H1 (cell line): ENCODE measurements around the gene BATF3. TPM values are rescaled to one million over a fixed set of nuclear protein-coding genes. Genes with fewer than 3 reads are reported as not detected.

Source experiments
- CTCF ChIA-PET: fragments of 300-600 bp; sonication (Branson Sonifier 250); formaldehyde crosslinking; loops from one replicate; lab custom pipeline; 2021; ENCODE audit not compliant: partially characterized antibody; lab: Charles Lee
- POLR2A ChIA-PET: fragments of 300-600 bp; sonication (Branson Sonifier 250); formaldehyde crosslinking; loops from one replicate; lab custom pipeline; 2021; ENCODE audit warnings: inconsistent platforms; ENCODE audit not compliant: partially characterized antibody; lab: Charles Lee
- DNase-seq, 2 experiments: peaks; one replicate each; pipeline versions ENCODE4 v3.0.0 to v3.0.0-alpha.2; 2010 to 2022; ENCODE audit warnings: low spot score in 2 of 2, low read depth in 1 of 2, mixed read lengths in 1 of 2
- FAIRE-seq: peaks from 2 replicates; lab custom pipeline; 2011; peaks lifted over from hg19 to GRCh38; lab: Jason Lieb, UNC
- H2AFZ ChIP-seq: 2 replicates; pipeline ENCODE4 v1.8.1; 2012; ENCODE audit warnings: low read length, inconsistent platforms
- H2AK5ac ChIP-seq: 2 replicates; pipeline ENCODE4 v1.6.1; 2013; ENCODE audit warnings: low read depth, low read length
- H2BK120ac ChIP-seq: replicated peaks from 2 replicates; pipeline ENCODE3; 2013; ENCODE audit warnings: low read depth, low read length, inconsistent platforms
- H2BK12ac ChIP-seq: 2 replicates; pipeline ENCODE4 v1.6.1; 2013; ENCODE audit warnings: low read depth, low read length
- H2BK15ac ChIP-seq: 2 replicates; pipeline ENCODE4 v1.6.1; 2013; ENCODE audit warnings: low read length
- H2BK20ac ChIP-seq: 2 replicates; pipeline ENCODE4 v1.6.1; 2013; ENCODE audit warnings: low read length
- H2BK5ac ChIP-seq: 2 replicates; pipeline ENCODE4 v1.6.1; 2013; ENCODE audit warnings: low read depth, low read length
- H3K14ac ChIP-seq: 2 replicates; pipeline ENCODE4 v1.6.1; 2013; ENCODE audit warnings: inconsistent platforms; ENCODE audit not compliant: insufficient read length
- H3K18ac ChIP-seq: 2 replicates; pipeline ENCODE4 v1.6.1; 2013; ENCODE audit warnings: low read length; ENCODE audit errors: extremely low read depth
- H3K23ac ChIP-seq: 2 replicates; pipeline ENCODE4 v1.6.1; 2013; ENCODE audit warnings: inconsistent platforms; ENCODE audit not compliant: insufficient read length
- H3K23me2 ChIP-seq: 2 replicates; pipeline ENCODE4 v1.6.1; 2013; ENCODE audit warnings: low read depth, low read length
- H3K27ac ChIP-seq: 2 replicates; pipeline ENCODE4 v1.6.1; 2011; ENCODE audit warnings: low read depth, low read length, inconsistent platforms
- H3K27me3 ChIP-seq, 4 experiments: replicated peaks in 1 of 4; 1 replicate in 1 of 4; 2 replicates in 3 of 4; pipeline versions ENCODE4 v1.6.1 to v1.8.1; 2011 to 2013; ENCODE audit warnings: low read length in 3 of 4, mild to moderate bottlenecking in 3 of 4, inconsistent platforms in 2 of 4, mixed read lengths in 2 of 4, moderate library complexity in 1 of 4; ENCODE audit not compliant: control insufficient read depth in 3 of 4, insufficient read depth in 3 of 4; ENCODE audit errors: extremely low read depth in 1 of 4
- H3K36me3 ChIP-seq, 4 experiments: 2 replicates each; pipeline versions ENCODE4 v1.6.1 to v1.8.1; 2011 to 2013; ENCODE audit warnings: mild to moderate bottlenecking in 4 of 4, low read length in 3 of 4, moderate library complexity in 2 of 4, control low read depth in 1 of 4, inconsistent platforms in 1 of 4; ENCODE audit not compliant: insufficient read depth in 4 of 4, control insufficient read depth in 2 of 4
- H3K4ac ChIP-seq: replicated peaks from 2 replicates; pipeline ENCODE3; 2013; ENCODE audit warnings: low read length, low read depth, mixed read lengths, inconsistent platforms; ENCODE audit not compliant: insufficient read length
- H3K4me1 ChIP-seq, 4 experiments: replicated peaks in 1 of 4; 1 replicate in 1 of 4; 2 replicates in 3 of 4; pipeline versions ENCODE4 v1.6.1 to v1.8.1; 2011 to 2013; ENCODE audit warnings: low read length in 3 of 4, inconsistent platforms in 2 of 4, mixed read lengths in 1 of 4; ENCODE audit not compliant: insufficient read depth in 4 of 4, control insufficient read depth in 3 of 4
- H3K4me2 ChIP-seq, 2 experiments: 2 replicates each; pipeline versions ENCODE4 v1.6.1 to v1.8.1; 2011 to 2013; ENCODE audit warnings: low read depth in 2 of 2, low read length in 2 of 2, control low read depth in 1 of 2, inconsistent platforms in 1 of 2, mild to moderate bottlenecking in 1 of 2; ENCODE audit not compliant: insufficient read depth in 1 of 2
- H3K4me3 ChIP-seq, 4 experiments: fragments of 200-600, 300-600 bp in 1 of 4; sonication (generic), shearing (Covaris generic), sonication (Bioruptor Twin) in 1 of 4; 2 replicates each; pipeline versions ENCODE4 v1.5.1 to v1.8.1; 2011 to 2016; ENCODE audit warnings: low read length in 4 of 4, low read depth in 3 of 4, control low read depth in 2 of 4, inconsistent platforms in 2 of 4, mild to moderate bottlenecking in 2 of 4, mixed read lengths in 1 of 4, moderate library complexity in 1 of 4; ENCODE audit not compliant: insufficient read depth in 2 of 4; ENCODE audit errors: extremely low read depth in 1 of 4
- H3K56ac ChIP-seq: replicated peaks from 2 replicates; pipeline ENCODE3; 2013; ENCODE audit warnings: low read depth, mild to moderate bottlenecking, mixed read lengths, low read length, inconsistent platforms; ENCODE audit not compliant: insufficient read length
- H3K79me1 ChIP-seq: 2 replicates; pipeline ENCODE4 v1.6.1; 2013; ENCODE audit warnings: low read depth, low read length, control low read depth
- H3K79me2 ChIP-seq, 2 experiments: 2 replicates each; pipeline versions ENCODE4 v1.6.1 to v1.8.1; 2012 to 2013; ENCODE audit warnings: low read length in 2 of 2, mild to moderate bottlenecking in 2 of 2, inconsistent platforms in 1 of 2; ENCODE audit not compliant: insufficient read depth in 2 of 2, control insufficient read depth in 1 of 2
- H3K9ac ChIP-seq, 4 experiments: replicated peaks in 1 of 4; 1 replicate in 1 of 4; 2 replicates in 3 of 4; pipeline versions ENCODE4 v1.6.1 to v1.8.1; 2011 to 2013; ENCODE audit warnings: low read depth in 3 of 4, low read length in 3 of 4, control low read depth in 2 of 4, mild to moderate bottlenecking in 2 of 4, moderate library complexity in 2 of 4, inconsistent platforms in 1 of 4; ENCODE audit errors: extremely low read depth in 1 of 4
- H3K9me3 ChIP-seq, 2 experiments: 2 replicates each; pipeline versions ENCODE4 v1.6.1 to v1.8.1; 2012 to 2013; ENCODE audit warnings: mild to moderate bottlenecking in 2 of 2, moderate library complexity in 2 of 2, control low read depth in 1 of 2, inconsistent platforms in 1 of 2, low read depth in 1 of 2, low read length in 1 of 2, mixed read lengths in 1 of 2; ENCODE audit not compliant: insufficient read depth in 2 of 2
- H4K20me1 ChIP-seq, 2 experiments: replicated peaks in 1 of 2; 2 replicates each; pipeline versions ENCODE3 to v1.8.1; 2011 to 2013; ENCODE audit warnings: inconsistent platforms in 2 of 2, low read length in 2 of 2, mild to moderate bottlenecking in 1 of 2; ENCODE audit not compliant: insufficient read depth in 2 of 2, control insufficient read depth in 1 of 2
- H4K5ac ChIP-seq: 2 replicates; pipeline ENCODE4 v1.6.1; 2013; ENCODE audit warnings: low read length, low read depth, mixed read lengths, inconsistent platforms; ENCODE audit not compliant: insufficient read length
- H4K8ac ChIP-seq: 2 replicates; pipeline ENCODE4 v1.8.0; 2013; ENCODE audit warnings: mild to moderate bottlenecking, moderate library complexity, low read length, inconsistent platforms; ENCODE audit not compliant: insufficient read depth; ENCODE audit errors: extremely low read depth
- H4K91ac ChIP-seq: replicated peaks from 2 replicates; pipeline ENCODE3; 2013; ENCODE audit warnings: low read length, mixed read lengths, inconsistent platforms; ENCODE audit not compliant: insufficient read length
- CBX8 ChIP-seq: fragments of 300-800, 300-1000 bp; sonication (generic); IDR thresholded peaks from 2 replicates; pipeline ENCODE4 v1.7.1; 2016; ENCODE audit warnings: low read depth, low read length, borderline replicate concordance
- CHD1 ChIP-seq: IDR thresholded peaks from 2 replicates; pipeline ENCODE4 v1.6.1; 2012; ENCODE audit warnings: low read depth, low read length, improper control_type of control experiment
- CHD2 ChIP-seq: IDR thresholded peaks from 2 replicates; pipeline ENCODE4 v1.6.1; 2012; ENCODE audit warnings: low read length, improper control_type of control experiment
- EZH2 ChIP-seq: fragments of 200-600 bp; sonication (generic); IDR thresholded peaks from 2 replicates; pipeline ENCODE4 v1.7.1; 2012; ENCODE audit warnings: low read depth, mild to moderate bottlenecking, moderate library complexity, low read length, inconsistent platforms; ENCODE audit not compliant: severe bottlenecking
- GABPA ChIP-seq: IDR thresholded peaks from 2 replicates; pipeline ENCODE4 v1.6.1; 2011; ENCODE audit warnings: mild to moderate bottlenecking, low read length, moderate library complexity, borderline replicate concordance; ENCODE audit not compliant: insufficient read depth
- JUN ChIP-seq: IDR thresholded peaks from 2 replicates; pipeline ENCODE4 v1.6.1; 2011; ENCODE audit warnings: low read depth, mild to moderate bottlenecking, improper control_type of control experiment, low read length
- KDM1A ChIP-seq: fragments of 200-600, 300-600 bp; sonication (generic); IDR thresholded peaks from 2 replicates; pipeline ENCODE4 v1.7.1; 2016; ENCODE audit warnings: mild to moderate bottlenecking, low read length, borderline replicate concordance
- NANOG ChIP-seq: IDR thresholded peaks from 2 replicates; pipeline ENCODE4 v1.6.1; 2011; ENCODE audit warnings: low read length, low read depth, mild to moderate bottlenecking, inconsistent platforms; ENCODE audit not compliant: insufficient read depth, poor library complexity, severe bottlenecking
- POLR2A ChIP-seq, 2 experiments: IDR thresholded peaks; 1 replicate in 1 of 2; 2 replicates in 1 of 2; pipeline ENCODE4 v1.6.1; 2011; ENCODE audit warnings: low read depth in 2 of 2, low read length in 2 of 2, mild to moderate bottlenecking in 2 of 2; ENCODE audit errors: control extremely low read depth in 1 of 2
- RXRA ChIP-seq: IDR thresholded peaks from 2 replicates; pipeline ENCODE4 v1.6.1; 2011; ENCODE audit warnings: low read depth, mild to moderate bottlenecking, low read length, moderate library complexity; ENCODE audit not compliant: insufficient read depth
- SP1 ChIP-seq: IDR thresholded peaks from 2 replicates; pipeline ENCODE4 v1.6.1; 2011; ENCODE audit warnings: low read depth, low read length
- SP4 ChIP-seq: IDR thresholded peaks from 2 replicates; pipeline ENCODE4 v1.6.1; 2012; ENCODE audit warnings: low read length, inconsistent platforms
- TEAD4 ChIP-seq: IDR thresholded peaks from 2 replicates; pipeline ENCODE4 v1.6.1; 2012; ENCODE audit warnings: low read depth, low read length, inconsistent platforms, mixed read lengths
- USF2 ChIP-seq: IDR thresholded peaks from 2 replicates; pipeline ENCODE4 v1.6.1; 2011; ENCODE audit warnings: low read length, improper control_type of control experiment
- WGBS, 2 experiments: shearing (Covaris generic) in 1 of 2; methylation state at CpG; one replicate each; pipeline versions ENCODE4 v1.1.6 to v1.1.7; 2013 to 2015; ENCODE audit warnings: low lambda C conversion rate in 2 of 2, mixed read lengths in 2 of 2, inconsistent platforms in 1 of 2, low coverage in 1 of 2, missing lambda C conversion rate in 1 of 2; ENCODE audit not compliant: insufficient replicate concordance in 2 of 2, insufficient coverage in 1 of 2, insufficient read length in 1 of 2; ENCODE audit errors: extremely low coverage in 1 of 2, missing lambda C conversion rate in 1 of 2; 5-methylcytosine and 5-hydroxymethylcytosine counted together
- polyA plus RNA-seq, 7 experiments: library from polyadenylated mRNA; depleted of rRNA in 3 of 7; stranded (reverse) in 5 of 7; unstranded in 2 of 7; fragments of >200 nt in 5 of 7; fragments of 200-250 nt in 2 of 7; gene quantifications; 1 replicate in 5 of 7; 2 replicates in 1 of 7; 4 replicates in 1 of 7; pipeline versions ENCODE4 v1.2.1 to v1.2.3, GENCODE V29; 2011 to 2013; ENCODE audit warnings: missing spikeins in 2 of 7, mixed read lengths in 2 of 7
- total RNA-seq: library from RNA; stranded (reverse); fragmentation: NEBNext Ultra II Directional; extraction: Animal tissue kit (Norgen Biotek cat#: 25700); gene quantifications from 2 replicates; pipeline ENCODE4 v1.2.1, GENCODE V29; 2021

The BATF3 gene
- total and polyA plus RNA-seq, 2 of the 8 experiments (the other 6 are each of a cell fraction or from before 2014, with no cell fraction given), result 6.3 TPM

- H2BK12ac ChIP-seq, result no peak overlapping the region
- H3K36me3 ChIP-seq, result peaks cover 0 to 5% (median 0%) of the 10 kb centered on the region in 4 experiments; a peak in 1 of 8 replicates
- no peak overlapping the region for H3K56ac ChIP-seq
- H3K4ac ChIP-seq, result no peak overlapping the region
- H2BK20ac ChIP-seq, result no peak overlapping the region
- peaks cover 31 to 54% (median 47%) of the 10 kb centered on the region in 4 experiments for H3K27me3 ChIP-seq
- no peak overlapping the region for H2BK5ac ChIP-seq
- H3K9ac ChIP-seq, result no peak overlapping the region
- H3K23ac ChIP-seq, result no peak overlapping the region
- no peak overlapping the region for H2BK15ac ChIP-seq
- no peak overlapping the region for H3K14ac ChIP-seq
- no peak overlapping the region for H2AK5ac ChIP-seq
- H3K79me1 ChIP-seq, result no peaks in the 10 kb centered on the region
- H3K9me3 ChIP-seq, result no peaks in the 10 kb centered on the region
- no peak overlapping the region; a peak in 1 of 4 replicates for H3K4me2 ChIP-seq
- peaks cover 13% of the 10 kb centered on the region; the same call in 1 of the 2 replicates for H3K23me2 ChIP-seq
- no peak overlapping the region for H3K18ac ChIP-seq
- DNase-seq (no peak), FAIRE-seq (no peak)
- peaks cover 5 to 8% (median 7%) of the 10 kb centered on the region in 4 experiments; a peak in 6 of 7 replicates for H3K4me1 ChIP-seq
- no peak overlapping the region for H3K27ac ChIP-seq
- H4K20me1 ChIP-seq, result peaks cover 0 to 2% of the 10 kb centered on the region in 2 experiments
- WGBS, 2 experiments, result 75% methylated on average over 1 of the region's 1 CpG; no CpG with 5 or more reads in 1 of the 2 experiments
- no peak overlapping the region for H4K8ac ChIP-seq
- no peaks in the 10 kb centered on the region for H3K79me2 ChIP-seq
- POLR2A ChIA-PET, result interaction anchor here (0.9 to 2.0 kb wide), 5 partner anchors 10 to 206 kb away, joined by 3 to 7 read pairs (median 3); partner anchors contain the start of gene ATF3
- H2BK120ac ChIP-seq, result no peak overlapping the region
- no peak overlapping the region for H4K91ac ChIP-seq
- H2AFZ ChIP-seq, result no peak overlapping the region
- no peak overlapping the region for H4K5ac ChIP-seq
- CTCF ChIA-PET, result interaction anchor here (0.7 to 4.2 kb wide), 18 partner anchors 8 to 245 kb away, joined by 3 to 16 read pairs (median 4); no protein-coding TSS in a partner anchor
- no peak overlapping the region for H3K4me3 ChIP-seq
- TF ChIP-seq POLR2A (IDR thresholded peaks at IDR 0.05; ENCODE audit: control extremely low read depth in 1 of 2, low read depth in 2 of 2, low read length in 2 of 2) (no peak), GABPA (no peak), EZH2 (no peak), CBX8 (no peak), RXRA (no peak), NANOG (no peak), TEAD4 (no peak), USF2 (no peak), SP4 (no peak), SP1 (no peak), CHD1 (no peak), CHD2 (no peak), JUN (no peak), KDM1A (no peak)
Observed at GRCh38 chr1:212701910-212702309, 2.3 kb upstream of the BATF3 start.
